Keratinocyte (primary cell): ENCODE measurements around the gene RRP8. TPM values are rescaled to one million over a fixed set of nuclear protein-coding genes. Genes with fewer than 3 reads are reported as not detected.

Experiments used
- DNase-seq: peaks from one replicate; pipeline ENCODE4 v3.0.0-alpha.2; 2011; ENCODE audit warnings: low read depth, missing footprints, low spot score
- FAIRE-seq: peaks from 2 replicates; lab custom pipeline; 2011; peaks lifted over from hg19 to GRCh38; lab: Jason Lieb, UNC
- H2AFZ ChIP-seq: 2 replicates; pipeline ENCODE4 v1.6.0; 2012; ENCODE audit warnings: low read length, control low read depth, inconsistent platforms; ENCODE audit not compliant: control insufficient read depth
- H3K27ac ChIP-seq: 2 replicates; pipeline ENCODE4 v1.5.1; 2011; ENCODE audit warnings: low read length; ENCODE audit not compliant: control insufficient read depth, insufficient read depth
- H3K27me3 ChIP-seq: 3 replicates; pipeline ENCODE4 v1.6.0; 2011; ENCODE audit warnings: low read length; ENCODE audit not compliant: control insufficient read depth, insufficient read depth; ENCODE audit errors: extremely low read depth
- H3K36me3 ChIP-seq, 2 experiments: 2 replicates in 1 of 2; 3 replicates in 1 of 2; pipeline ENCODE4 v1.5.1; 2011; ENCODE audit warnings: low read length in 2 of 2, mild to moderate bottlenecking in 1 of 2; ENCODE audit not compliant: control insufficient read depth in 2 of 2, insufficient read depth in 2 of 2; ENCODE audit errors: extremely low read depth in 1 of 2
- H3K4me1 ChIP-seq: 3 replicates; pipeline ENCODE4 v1.5.1; 2011; ENCODE audit warnings: low read length; ENCODE audit not compliant: control insufficient read depth, insufficient read depth; ENCODE audit errors: extremely low read depth
- H3K4me2 ChIP-seq: 3 replicates; pipeline ENCODE4 v1.6.0; 2011; ENCODE audit warnings: low read depth, low read length; ENCODE audit not compliant: control insufficient read depth, insufficient read depth; ENCODE audit errors: extremely low read depth
- H3K4me3 ChIP-seq, 3 experiments: fragments of 200-600 bp in 1 of 3; sonication (generic) in 1 of 3; 2 replicates in 2 of 3; 3 replicates in 1 of 3; pipeline ENCODE4 v1.5.1; 2011 to 2016; ENCODE audit warnings: low read length in 3 of 3, mild to moderate bottlenecking in 3 of 3, control low read depth in 2 of 3, inconsistent platforms in 1 of 3, low read depth in 1 of 3, mixed read lengths in 1 of 3, mixed run types in 1 of 3, moderate library complexity in 1 of 3; ENCODE audit not compliant: control insufficient read depth in 2 of 3, insufficient read depth in 2 of 3; ENCODE audit errors: extremely low read depth in 1 of 3
- H3K79me2 ChIP-seq: 2 replicates; pipeline ENCODE4 v1.6.0; 2012; ENCODE audit warnings: low read length; ENCODE audit not compliant: control insufficient read depth, insufficient read depth
- H3K9ac ChIP-seq: 3 replicates; pipeline ENCODE4 v1.6.0; 2011; ENCODE audit warnings: low read length; ENCODE audit not compliant: control insufficient read depth, insufficient read depth; ENCODE audit errors: extremely low read depth
- H3K9me1 ChIP-seq: 3 replicates; pipeline ENCODE4 v1.6.0; 2011; ENCODE audit warnings: low read length; ENCODE audit not compliant: control insufficient read depth, insufficient read depth; ENCODE audit errors: extremely low read depth
- H3K9me3 ChIP-seq: 2 replicates; pipeline ENCODE4 v1.5.1; 2012; ENCODE audit warnings: low read depth, low read length; ENCODE audit not compliant: control insufficient read depth
- H4K20me1 ChIP-seq: 3 replicates; pipeline ENCODE4 v1.6.0; 2011; ENCODE audit warnings: low read length; ENCODE audit not compliant: control insufficient read depth, insufficient read depth; ENCODE audit errors: extremely low read depth
- CTCF ChIP-seq, 3 experiments: IDR thresholded peaks in 1 of 3; conservative IDR thresholded peaks in 1 of 3; optimal IDR thresholded peaks in 1 of 3; 2 replicates in 2 of 3; 3 replicates in 1 of 3; pipeline versions ENCODE3 to v1.5.1; 2011; ENCODE audit warnings: low read length in 3 of 3, mild to moderate bottlenecking in 3 of 3, moderate library complexity in 2 of 3, control low read depth in 1 of 3, inconsistent platforms in 1 of 3; ENCODE audit not compliant: insufficient read depth in 2 of 3; ENCODE audit errors: extremely low read depth in 1 of 3
- EZH2 ChIP-seq: IDR thresholded peaks from one replicate; pipeline ENCODE4 v1.6.1; 2012; ENCODE audit warnings: inconsistent platforms, mild to moderate bottlenecking, low read length, moderate library complexity
- dilution Hi-C: fragments of 300-500 bp; cut with MboI; formaldehyde crosslinking; loops from one replicate; pipeline ENCODE4 v1.7.0; 2020; ENCODE audit warnings: low sequenced_read_pairs; ENCODE audit not compliant: extremely low pct_ligation_motif_present
- polyA plus RNA-seq, 5 experiments: library from polyadenylated mRNA; depleted of rRNA in 3 of 5; stranded (reverse) in 3 of 5; stranded (forward) in 1 of 5; unstranded in 1 of 5; fragments of >200 nt; gene quantifications; 1 replicate in 1 of 5; 2 replicates in 3 of 5; 3 replicates in 1 of 5; pipeline versions ENCODE4 v1.2.1 to v1.2.3, GENCODE V29; 2011 to 2012; ENCODE audit warnings: missing spikeins in 2 of 5, low read depth in 1 of 5, low replicate concordance in 1 of 5

Gene RRP8
- polyA plus RNA-seq, 1 donor (not counting 4 experiments of a cell fraction or from before 2014, with no cell fraction given), result 15.0 TPM

DNA sequence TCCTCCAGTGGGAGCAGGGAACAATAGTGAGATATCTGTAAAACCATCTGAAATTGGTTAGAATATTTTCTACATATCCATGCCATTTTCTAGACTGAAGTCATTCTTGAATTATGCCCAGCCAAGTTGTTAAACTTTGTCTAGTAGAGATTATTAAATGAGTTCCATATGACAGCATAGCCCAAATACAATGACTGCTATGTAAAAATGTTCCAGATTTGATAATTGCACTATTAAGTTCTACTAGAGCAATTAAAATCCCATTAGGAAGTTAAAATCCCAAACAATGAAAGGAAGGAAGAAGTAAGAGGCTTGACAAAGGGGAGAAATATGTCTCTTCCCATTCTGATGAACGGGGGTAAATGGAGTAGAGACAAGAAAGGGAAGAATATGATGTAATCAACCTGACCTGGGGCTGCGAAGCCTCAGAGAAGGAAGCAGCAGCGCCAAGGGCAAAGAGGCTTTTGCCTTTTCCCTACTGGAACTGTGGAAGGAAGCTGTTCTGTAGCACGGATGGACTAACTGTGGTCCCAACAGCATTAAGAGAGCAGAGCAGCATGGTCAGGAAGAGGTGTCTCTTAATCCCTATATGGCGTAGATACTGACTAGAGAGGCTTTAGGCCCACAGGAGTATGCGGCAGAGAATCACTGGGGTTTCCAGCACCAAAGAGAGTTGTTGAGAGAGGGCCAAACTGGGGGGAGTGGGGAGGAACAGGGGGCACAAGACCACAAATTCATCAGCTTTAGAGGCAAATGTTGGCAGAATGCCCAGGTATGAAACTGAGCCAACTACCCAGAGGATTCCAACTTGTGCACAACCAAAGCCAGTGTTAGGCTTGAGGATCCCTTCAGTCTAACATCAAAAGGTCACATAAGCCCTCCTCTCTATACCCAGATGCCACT lies 26.7 kb downstream of the RRP8 start:
- no peak overlapping the region for H3K4me3 ChIP-seq
- no peak overlapping the region for H3K9ac ChIP-seq
- no peaks in the 10 kb centered on the region for H3K36me3 ChIP-seq
- no peaks in the 10 kb centered on the region for H3K79me2 ChIP-seq
- no peaks in the 10 kb centered on the region for H3K4me1 ChIP-seq
- no peaks in the 10 kb centered on the region for H4K20me1 ChIP-seq
- dilution Hi-C loops, result no loop called here
- H3K9me1 ChIP-seq, result no peaks in the 10 kb centered on the region
- H3K27me3 ChIP-seq, result no peaks in the 10 kb centered on the region
- DNase-seq, result no peak
- no peak for FAIRE-seq
- no peak overlapping the region for H3K27ac ChIP-seq
- no peak overlapping the region for H3K4me2 ChIP-seq
- H2AFZ ChIP-seq, result no peak overlapping the region
- H3K9me3 ChIP-seq, result no peaks in the 10 kb centered on the region
- TF ChIP-seq CTCF (optimal IDR thresholded peaks at IDR 0.05 in 1 of 3, IDR thresholded peaks at IDR 0.05 in 1 of 3, conservative IDR thresholded peaks at IDR 0.05 in 1 of 3; ENCODE audit: extremely low read depth in 1 of 3, insufficient read depth in 2 of 3, low read length in 3 of 3) (no peak), EZH2 (no peak)

- no peaks in the 10 kb centered on the region for H3K4me1 ChIP-seq
- H3K27ac ChIP-seq, result no peak overlapping the region
- H3K4me3 ChIP-seq, result no peak overlapping the region
- H3K9me3 ChIP-seq, result no peaks in the 10 kb centered on the region
- no peak overlapping the region for H3K4me2 ChIP-seq
- TF ChIP-seq EZH2 (no peak), CTCF (optimal IDR thresholded peaks at IDR 0.05 in 1 of 3, IDR thresholded peaks at IDR 0.05 in 1 of 3, conservative IDR thresholded peaks at IDR 0.05 in 1 of 3; ENCODE audit: extremely low read depth in 1 of 3, insufficient read depth in 2 of 3, low read length in 3 of 3) (no peak)
- no peaks in the 10 kb centered on the region for H3K9me1 ChIP-seq
- no peaks in the 10 kb centered on the region for H3K36me3 ChIP-seq
- FAIRE-seq, result no peak
- dilution Hi-C loops, result no loop called here
- H4K20me1 ChIP-seq, result no peaks in the 10 kb centered on the region
- H3K27me3 ChIP-seq, result no peaks in the 10 kb centered on the region
- no peak overlapping the region for H3K9ac ChIP-seq
- no peak overlapping the region for H2AFZ ChIP-seq
- no peak for DNase-seq
- no peaks in the 10 kb centered on the region for H3K79me2 ChIP-seq
Observed at GRCh38 chr11:6574816-6575715, 28.4 kb downstream of the RRP8 start.
